Epithelial cell of esophagus (primary cell): ENCODE results near the gene RLIM.
"Not testable (repeated sequence)": the region's sequence is repeated elsewhere in the genome, so short reads cannot be mapped to it uniquely, and the experiment has no call there.

ENCODE experiments used
- DNase-seq: peaks from one replicate; pipeline ENCODE4 v3.0.0; 2010; ENCODE audit warnings: low read depth
- H3K4me3 ChIP-seq: 2 replicates; pipeline ENCODE4 v1.5.1; 2011; ENCODE audit warnings: mild to moderate bottlenecking, low read length, control low read depth
- TF ChIP-seq, protein P1 (sequence below): IDR thresholded peaks from 2 replicates; pipeline ENCODE4 v1.5.1; 2011; ENCODE audit warnings: low read depth, mild to moderate bottlenecking, low read length, control low read depth, inconsistent platforms; ENCODE audit not compliant: insufficient read depth; ENCODE audit errors: missing control alignments

RLIM gene

GRCh38 chrX:74614093-74614909 lies at the start of gene RLIM:
Gene RLIM (minus strand): TSS chrX:74614624. CDS start chrX:74595977, 18,647 bp downstream.
- peak within 1 kb of the TSS; percentile 80 for H3K4me3 ChIP-seq
- peak; percentile 95 for DNase-seq
- TF ChIP-seq, protein P1, sequence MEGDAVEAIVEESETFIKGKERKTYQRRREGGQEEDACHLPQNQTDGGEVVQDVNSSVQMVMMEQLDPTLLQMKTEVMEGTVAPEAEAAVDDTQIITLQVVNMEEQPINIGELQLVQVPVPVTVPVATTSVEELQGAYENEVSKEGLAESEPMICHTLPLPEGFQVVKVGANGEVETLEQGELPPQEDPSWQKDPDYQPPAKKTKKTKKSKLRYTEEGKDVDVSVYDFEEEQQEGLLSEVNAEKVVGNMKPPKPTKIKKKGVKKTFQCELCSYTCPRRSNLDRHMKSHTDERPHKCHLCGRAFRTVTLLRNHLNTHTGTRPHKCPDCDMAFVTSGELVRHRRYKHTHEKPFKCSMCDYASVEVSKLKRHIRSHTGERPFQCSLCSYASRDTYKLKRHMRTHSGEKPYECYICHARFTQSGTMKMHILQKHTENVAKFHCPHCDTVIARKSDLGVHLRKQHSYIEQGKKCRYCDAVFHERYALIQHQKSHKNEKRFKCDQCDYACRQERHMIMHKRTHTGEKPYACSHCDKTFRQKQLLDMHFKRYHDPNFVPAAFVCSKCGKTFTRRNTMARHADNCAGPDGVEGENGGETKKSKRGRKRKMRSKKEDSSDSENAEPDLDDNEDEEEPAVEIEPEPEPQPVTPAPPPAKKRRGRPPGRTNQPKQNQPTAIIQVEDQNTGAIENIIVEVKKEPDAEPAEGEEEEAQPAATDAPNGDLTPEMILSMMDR = no peak

- TF ChIP-seq, protein P1 = no peak
- no peak for DNase-seq
- H3K4me3 ChIP-seq = no peak overlapping the region
Observed at GRCh38 chrX:74656079-74656745, 41.8 kb upstream of the RLIM start.

GRCh38 chrX:74654953-74655352 lies 40.5 kb upstream of the RLIM start:
- H3K4me3 ChIP-seq, DNase-seq: not testable (repeated sequence)

DNA sequence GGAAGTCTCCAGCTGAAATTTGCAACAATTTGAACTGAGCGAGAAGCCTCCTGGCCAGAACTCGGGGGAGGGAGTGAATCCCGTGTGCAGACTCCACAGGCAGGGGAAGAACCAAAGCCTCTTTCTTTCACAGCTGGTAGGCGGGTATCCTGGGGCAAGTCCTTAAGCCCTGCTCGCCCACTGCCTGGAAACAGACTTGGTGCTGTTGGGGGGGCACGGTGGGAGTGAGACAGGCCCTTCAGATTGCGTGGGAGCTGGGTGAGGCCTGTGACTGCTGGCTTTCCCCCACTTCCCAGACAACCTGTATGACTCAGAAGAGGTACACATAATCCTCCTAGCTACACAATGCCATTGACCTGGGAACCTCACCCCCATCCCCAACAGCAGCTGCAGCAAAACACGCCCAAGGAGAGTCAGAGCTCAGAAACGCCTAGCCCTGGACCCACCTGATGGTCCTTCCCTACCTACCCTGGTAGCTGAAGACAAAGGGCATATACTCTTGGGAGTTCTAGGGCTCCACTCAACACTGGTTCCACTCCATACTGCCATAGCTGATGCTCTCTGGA lies 22.4 kb upstream of the RLIM start:
- DNase-seq = peak; percentile 18
- TF ChIP-seq, protein P1 = no peak
- no peak overlapping the region for H3K4me3 ChIP-seq

DNA sequence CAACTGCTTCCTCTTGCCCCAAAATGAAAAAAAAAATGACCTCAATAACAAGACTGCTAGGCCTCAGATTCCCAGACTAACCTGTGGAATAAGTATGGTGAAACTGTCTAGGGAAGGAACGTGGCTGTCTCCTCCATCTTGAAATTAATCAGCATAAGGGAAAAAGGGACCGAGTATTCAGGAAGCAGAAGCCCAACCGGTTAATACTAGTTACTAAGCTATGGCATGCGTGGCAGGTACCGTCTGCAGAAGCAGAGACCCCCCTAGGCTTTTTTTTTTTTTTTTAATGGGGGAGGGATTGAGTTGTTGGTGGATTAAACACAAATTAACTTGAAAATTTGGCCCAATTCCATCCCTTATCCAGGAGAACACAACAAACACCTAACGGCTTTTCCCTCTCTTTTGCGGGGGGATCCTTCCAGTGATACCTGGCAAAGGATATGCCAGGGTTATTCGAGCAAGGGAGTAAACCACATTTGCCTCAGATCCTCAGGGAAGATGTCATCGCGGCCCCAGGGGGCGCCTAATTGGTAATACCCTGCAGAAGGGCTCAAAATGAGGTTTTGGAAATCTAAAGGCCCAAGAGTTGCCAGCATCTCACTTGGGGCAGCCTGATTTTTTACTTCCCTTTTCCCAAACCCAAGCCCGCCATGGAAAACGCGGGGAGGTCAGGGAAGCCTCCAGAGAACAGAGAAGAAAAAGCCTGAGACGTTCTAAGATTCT lies 893 bp downstream of the RLIM start:
- peak; percentile 50 for DNase-seq
- TF ChIP-seq, protein P1 = no peak
- peak overlapping the region; percentile 80 for H3K4me3 ChIP-seq

DNA sequence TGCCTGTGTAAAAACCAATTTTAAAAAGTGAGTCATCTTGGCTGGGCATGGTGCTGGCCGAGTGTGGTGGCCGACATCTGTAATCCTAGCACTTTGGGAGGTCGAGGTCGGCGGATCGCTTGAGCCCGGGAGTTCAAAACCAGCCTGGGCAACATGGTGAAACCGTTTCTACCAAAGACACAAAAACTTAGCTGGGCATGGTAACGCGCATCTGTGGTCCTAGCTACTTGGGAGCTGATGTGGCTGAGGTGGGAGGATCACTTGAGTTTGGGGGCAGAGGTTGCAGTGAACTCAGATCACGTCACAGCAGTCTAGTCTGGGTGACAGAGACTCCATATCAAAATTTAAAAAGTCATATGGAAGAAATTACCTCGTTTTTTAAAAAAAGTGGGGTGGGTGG lies 7.6 kb downstream of the RLIM start:
- H3K4me3 ChIP-seq = no peak overlapping the region
- no peak for DNase-seq
- TF ChIP-seq, protein P1 = no peak

DNA sequence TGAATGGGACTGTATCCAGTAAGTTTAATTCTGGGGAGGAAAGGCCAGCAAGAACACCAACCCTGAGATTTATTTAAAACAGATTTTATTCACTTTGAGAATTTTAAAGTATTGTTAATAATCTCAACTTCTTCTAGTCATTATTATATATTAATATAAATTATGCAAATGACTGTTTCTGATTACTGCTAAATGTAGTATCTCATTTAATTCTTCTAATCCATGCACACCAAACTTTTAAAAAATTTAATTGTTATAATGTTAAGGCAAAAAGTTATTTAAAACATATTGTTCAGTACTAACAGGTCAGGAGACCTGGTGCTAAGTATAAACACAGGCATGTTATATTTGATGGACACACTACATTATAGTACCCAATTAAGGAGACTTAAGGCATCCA lies 8.1 kb downstream of the RLIM start:
- TF ChIP-seq, protein P1 = no peak
- H3K4me3 ChIP-seq = no peak overlapping the region
- no peak for DNase-seq
